OCI-LY7 (cell line): ENCODE measurements around the gene C9orf153. TPM values are rescaled to one million over a fixed set of nuclear protein-coding genes. Genes with fewer than 3 reads are reported as not detected.

Experiments
- BruUV-seq: library from RNA; stranded (reverse); fragments of 400-500 nt; replicated peaks from 2 replicates; lab custom pipeline; 2021; lab: Mats Ljungman, UMichigan
- CTCF ChIA-PET: fragments of 300-600 bp; sonication (Branson Sonifier 250); formaldehyde crosslinking; loops from one replicate; lab custom pipeline; 2022; ENCODE audit warnings: antibody characterized with exemption; ENCODE audit not compliant: unreplicated experiment; lab: Charles Lee
- POLR2A ChIA-PET: fragments of 300-600 bp; sonication (Branson Sonifier 250); formaldehyde crosslinking; loops from one replicate; lab custom pipeline; 2022; ENCODE audit warnings: antibody characterized with exemption; lab: Charles Lee
- DNase-seq: peaks from one replicate; pipeline ENCODE4 v3.0.0-alpha.2; 2015; ENCODE audit warnings: low spot score
- H2AFZ ChIP-seq: fragments of 200-600 bp; sonication (generic), shearing (Covaris generic); 2 replicates; pipeline ENCODE4 v1.6.1; 2014; ENCODE audit warnings: mild to moderate bottlenecking, antibody characterized with exemption, low read length, moderate library complexity
- H3K27ac ChIP-seq: fragments of 200-600 bp; sonication (generic); 2 replicates; pipeline ENCODE4 v1.5.1; 2014; ENCODE audit warnings: mixed run types, low read depth, mild to moderate bottlenecking, moderate library complexity, low read length, inconsistent platforms; ENCODE audit not compliant: poor library complexity, severe bottlenecking
- H3K36me3 ChIP-seq: fragments of 200-600 bp; sonication (generic); 2 replicates; pipeline ENCODE4 v1.6.1; 2014; ENCODE audit warnings: mild to moderate bottlenecking, antibody characterized with exemption, low read length, moderate library complexity, mixed read lengths; ENCODE audit not compliant: insufficient read depth
- H3K4me1 ChIP-seq: fragments of 200-600 bp; sonication (generic); 2 replicates; pipeline ENCODE4 v1.5.1; 2014; ENCODE audit warnings: mild to moderate bottlenecking, low read length; ENCODE audit not compliant: insufficient read depth, poor library complexity, severe bottlenecking
- H3K4me2 ChIP-seq: fragments of 200-600 bp; sonication (generic); 2 replicates; pipeline ENCODE4 v1.6.1; 2014; ENCODE audit warnings: mild to moderate bottlenecking, low read length
- H3K4me3 ChIP-seq: fragments of 200-600 bp; sonication (generic); 2 replicates; pipeline ENCODE4 v1.5.1; 2014; ENCODE audit warnings: mild to moderate bottlenecking, low read depth, low read length; ENCODE audit not compliant: poor library complexity, severe bottlenecking
- H3K79me2 ChIP-seq: fragments of 200-600 bp; sonication (generic); 2 replicates; pipeline ENCODE4 v1.6.1; 2016; ENCODE audit warnings: low read depth, mild to moderate bottlenecking, low read length, moderate library complexity, mixed read lengths; ENCODE audit not compliant: insufficient read depth
- H3K9me2 ChIP-seq: fragments of 200-600 bp; sonication (generic); 2 replicates; pipeline ENCODE4 v1.6.1; 2016; ENCODE audit warnings: mild to moderate bottlenecking, low read length, mixed read lengths; ENCODE audit not compliant: insufficient read depth
- H3K9me3 ChIP-seq: fragments of 200-600 bp; sonication (generic); 2 replicates; pipeline ENCODE4 v1.6.1; 2014; ENCODE audit warnings: mild to moderate bottlenecking, mixed run types, low read length, mixed read lengths
- H4K20me1 ChIP-seq: fragments of 200-600 bp; sonication (generic); 2 replicates; pipeline ENCODE4 v1.6.1; 2014; ENCODE audit warnings: mild to moderate bottlenecking, antibody characterized with exemption, low read length, moderate library complexity, mixed read lengths; ENCODE audit not compliant: insufficient read depth
- CTCF ChIP-seq: fragments of 200-600 bp; sonication (generic); conservative IDR thresholded peaks from 2 replicates; pipeline ENCODE4 v1.5.1; 2014; ENCODE audit warnings: mild to moderate bottlenecking, antibody characterized with exemption, low read length, moderate library complexity, mixed read lengths
- EZH2phosphoT487 ChIP-seq: fragments of 200-600 bp; sonication (generic); IDR thresholded peaks from 2 replicates; pipeline ENCODE4 v1.6.1; 2018; ENCODE audit warnings: low read depth, borderline replicate concordance, mild to moderate bottlenecking, mixed run types, antibody characterized with exemption, low read length, moderate library complexity, mixed read lengths
- intact Hi-C: fragments of 100-400 bp; cut with micrococcal nuclease; formaldehyde crosslinking; loops from one replicate; pipeline ENCODE4 v1.10.0; 2022; ENCODE audit not compliant: unreplicated experiment
- total RNA-seq, 2 experiments: library from RNA; depleted of rRNA in 1 of 2; stranded (reverse); fragments of >200 nt in 1 of 2; shearing (Covaris generic) in 1 of 2; gene quantifications; 2 replicates each; pipeline ENCODE4 v1.2.3, GENCODE V29; 2014 to 2022

The C9orf153 gene
- total RNA-seq, 2 experiments from 2014 or later = 0.16 to 0.27 TPM

GRCh38 chr9:86274821-86275643 lies 15.6 kb upstream of the C9orf153 start:
- H3K4me3 ChIP-seq = no peak overlapping the region
- no peak overlapping the region for H2AFZ ChIP-seq
- H3K9me2 ChIP-seq = no peaks in the 10 kb centered on the region
- ChIA-PET CTCF (interaction anchor here (0.6 kb wide), 1 partner anchor 14 kb away, joined by 3 read pairs; no protein-coding TSS in a partner anchor), POLR2A (interaction anchor here (0.6 to 1.2 kb wide), 2 partner anchors 56 to 85 kb away, joined by 3 read pairs; no protein-coding TSS in a partner anchor)
- DNase-seq = no peak
- no TSS peak for BruUV-seq
- no peak for TF ChIP-seq CTCF
- no peak for TF ChIP-seq EZH2phosphoT487
- intact Hi-C loops = no loop called here
- peaks cover 55% of the 10 kb centered on the region for H3K36me3 ChIP-seq
- no peak overlapping the region for H3K27ac ChIP-seq
- H3K4me2 ChIP-seq = no peak overlapping the region
- H3K9me3 ChIP-seq = no peaks in the 10 kb centered on the region
- H3K4me1 ChIP-seq = no peaks in the 10 kb centered on the region
- H4K20me1 ChIP-seq = peaks cover 13% of the 10 kb centered on the region
- peaks cover 52% of the 10 kb centered on the region for H3K79me2 ChIP-seq

- Histone ChIP-seq H3K79me2 (peaks cover 39% of the 10 kb centered on the region), H3K4me3 (no peak overlapping the region), H4K20me1 (no peaks in the 10 kb centered on the region; the same call in 1 of the 2 replicates), H3K9me3 (no peaks in the 10 kb centered on the region), H3K27ac (no peak overlapping the region), H3K9me2 (no peaks in the 10 kb centered on the region), H3K4me1 (no peaks in the 10 kb centered on the region), H3K4me2 (no peak overlapping the region), H2AFZ (no peak overlapping the region), H3K36me3 (peaks cover 48% of the 10 kb centered on the region)
- CTCF ChIA-PET = no interaction called here
- POLR2A ChIA-PET = no interaction called here
- BruUV-seq = no TSS peak
- DNase-seq = no peak
- no peak for TF ChIP-seq EZH2phosphoT487
- TF ChIP-seq CTCF = no peak
- intact Hi-C loops = no loop called here
These were observed 12.8 kb upstream of the C9orf153 start for GRCh38 chr9:86272221-86272620.

GRCh38 chr9:86263876-86264275 lies 4.4 kb upstream of the C9orf153 start:
- H3K4me3 ChIP-seq = no peak overlapping the region
- POLR2A ChIA-PET = no interaction called here
- DNase-seq = no peak
- no peaks in the 10 kb centered on the region; the same call in none of the 2 replicates for H4K20me1 ChIP-seq
- H3K27ac ChIP-seq = no peak overlapping the region
- no peaks in the 10 kb centered on the region for H3K9me3 ChIP-seq
- BruUV-seq = no TSS peak
- no peak for TF ChIP-seq CTCF
- TF ChIP-seq EZH2phosphoT487 = no peak
- H3K4me1 ChIP-seq = no peaks in the 10 kb centered on the region
- no peak overlapping the region for H2AFZ ChIP-seq
- H3K4me2 ChIP-seq = no peak overlapping the region
- intact Hi-C loops = no loop called here
- peaks cover 18% of the 10 kb centered on the region; the same call in 1 of the 2 replicates for H3K79me2 ChIP-seq
- CTCF ChIA-PET = no interaction called here
- no peaks in the 10 kb centered on the region for H3K9me2 ChIP-seq
- peaks cover 47% of the 10 kb centered on the region for H3K36me3 ChIP-seq
